NCI-H524 treated with DMSO at 0.1 percent for 48 hours (cell line): ENCODE results near the gene SRP68.

Experiments
- DNase-seq: peaks from one replicate; lab custom pipeline; 2025; lab: John Stamatoyannopoulos, UW

Gene SRP68

DNA sequence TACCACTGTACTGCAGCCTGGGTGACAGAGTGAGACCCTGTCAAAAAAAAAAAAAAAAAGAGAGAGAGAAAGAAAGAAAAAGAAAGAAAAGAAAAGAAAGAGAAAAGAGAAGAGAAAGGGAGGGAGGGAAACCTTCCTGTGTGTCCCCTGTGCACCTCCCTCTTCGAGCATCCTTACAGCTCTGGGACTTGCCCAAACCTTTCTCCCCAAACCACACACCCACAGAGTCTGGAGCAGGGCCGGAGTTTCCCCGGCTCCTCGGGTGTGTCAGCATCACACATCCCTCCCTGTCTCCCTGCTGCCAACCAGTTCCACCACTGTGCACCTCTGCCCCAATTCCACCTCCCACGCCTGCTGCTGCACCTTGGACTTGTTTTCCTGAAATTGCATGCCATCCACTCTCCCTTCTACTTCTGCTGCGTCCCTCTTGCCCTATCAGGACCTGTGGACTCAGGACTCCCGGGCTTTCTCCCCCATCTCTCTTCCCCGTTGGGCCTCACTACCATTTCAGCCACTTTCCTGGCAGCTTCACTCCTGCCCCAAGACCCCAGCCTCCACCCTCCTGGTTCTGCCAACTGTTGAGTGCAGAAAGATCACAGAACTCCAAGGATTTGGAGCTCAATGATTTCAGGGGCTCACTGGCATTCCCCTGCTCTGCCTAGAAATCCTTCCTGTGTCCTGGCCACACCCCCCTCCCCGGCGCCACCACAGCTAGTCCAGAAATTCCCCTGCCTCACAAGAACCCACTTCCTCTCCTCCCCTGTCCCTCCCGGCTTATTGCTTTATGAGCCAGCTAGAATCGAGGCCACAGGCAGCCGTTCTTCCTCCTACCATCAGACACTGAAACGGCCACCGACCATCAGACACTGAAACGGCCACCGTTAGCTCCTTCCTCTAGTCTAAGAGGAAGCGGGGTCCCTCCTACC is 75.4 kb downstream of the SRP68 start:
- DNase-seq: no peak

GRCh38 chr17:75995385-75995925 is 76.9 kb downstream of the SRP68 start:
- DNase-seq: no peak

DNA sequence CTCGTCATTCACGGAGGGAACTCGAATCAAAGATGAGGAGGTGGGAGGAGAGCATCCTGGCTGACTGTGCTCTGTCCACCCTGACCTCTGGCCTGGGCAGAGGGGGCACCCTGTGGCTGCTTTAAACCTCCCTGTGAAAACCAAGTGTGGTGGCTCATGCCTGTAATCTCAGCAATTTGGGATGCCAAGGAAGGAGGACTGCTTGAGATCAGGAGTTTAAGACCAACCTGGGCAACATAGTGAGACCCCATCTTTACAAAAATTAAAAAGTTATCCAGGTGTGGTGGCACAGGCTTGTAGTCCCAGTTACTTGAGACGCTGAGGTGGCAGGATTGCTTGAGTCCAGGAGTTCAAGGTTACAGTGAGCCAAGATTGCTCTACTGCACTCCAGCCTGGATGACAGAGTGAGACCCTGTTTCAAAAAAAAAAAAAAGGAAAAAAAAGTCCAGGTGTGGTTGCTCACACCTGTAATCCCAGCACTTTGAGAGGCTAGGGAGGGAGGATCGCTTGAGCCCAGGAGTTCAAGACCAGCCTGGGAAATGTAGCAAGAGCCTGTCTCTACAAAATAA is 77.4 kb downstream of the SRP68 start:
- no peak for DNase-seq

GRCh38 chr17:75991396-75991795 is 80.9 kb downstream of the SRP68 start:
- no peak for DNase-seq
